Central memory CD8-positive, alpha-beta T cell (primary cell): ENCODE results near the gene AHDC1.

Experiments used
- ATAC-seq: fragments of 150-1000 bp; cut with Tn5 transposase; replicated peaks from 2 replicates; pipeline ENCODE4 v1.10.0; 2022; ENCODE audit warnings: mild to moderate bottlenecking, moderate FRiP score, moderate number of reproducible peaks; ENCODE audit not compliant: poor library complexity, severe bottlenecking; ENCODE audit errors: extremely low read depth
- DNase-seq, 2 donors: peaks; one replicate each; pipeline ENCODE4 v3.0.0; 2021; ENCODE audit warnings: low spot score in 2 of 2
- H3K27ac Mint-ChIP-seq: one replicate; pipeline ENCODE4 v1.8.0; 2022; ENCODE audit warnings: low read depth, mild to moderate bottlenecking, moderate library complexity, mixed read lengths
- H3K27me3 Mint-ChIP-seq: one replicate; pipeline ENCODE4 v1.8.0; 2022; ENCODE audit warnings: mixed read lengths
- H3K36me3 Mint-ChIP-seq: one replicate; pipeline ENCODE4 v1.8.0; 2022; ENCODE audit warnings: mild to moderate bottlenecking, moderate library complexity, mixed read lengths; ENCODE audit not compliant: insufficient read depth
- H3K4me1 Mint-ChIP-seq: one replicate; pipeline ENCODE4 v1.8.0; 2022; ENCODE audit warnings: mixed read lengths
- H3K4me3 Mint-ChIP-seq: one replicate; pipeline ENCODE4 v1.8.0; 2022; ENCODE audit warnings: mild to moderate bottlenecking, moderate library complexity, mixed read lengths
- H3K9me3 Mint-ChIP-seq: one replicate; pipeline ENCODE4 v1.8.0; 2022; ENCODE audit warnings: mixed read lengths

Gene AHDC1

GRCh38 chr1:27572679-27573426 lies 31.1 kb downstream of the AHDC1 start:
- DNase-seq = no peak
- H3K4me1 Mint-ChIP-seq = peaks cover 46% of the 10 kb centered on the region
- H3K36me3 Mint-ChIP-seq = peaks cover 4% of the 10 kb centered on the region
- H3K4me3 Mint-ChIP-seq = no peak overlapping the region
- ATAC-seq = no peak
- peak overlapping the region; percentile 25 for H3K27ac Mint-ChIP-seq
- H3K27me3 Mint-ChIP-seq = no peaks in the 10 kb centered on the region
- H3K9me3 Mint-ChIP-seq = no peaks in the 10 kb centered on the region

GRCh38 chr1:27572019-27572678 lies 31.8 kb downstream of the AHDC1 start:
- Mint-ChIP-seq H3K4me3 (no peak overlapping the region), H3K27ac (peak overlapping the region; percentile 25), H3K9me3 (no peaks in the 10 kb centered on the region), H3K4me1 (peaks cover 48% of the 10 kb centered on the region), H3K36me3 (peaks cover 4% of the 10 kb centered on the region), H3K27me3 (no peaks in the 10 kb centered on the region)
- DNase-seq (no peak), ATAC-seq (no peak)

GRCh38 chr1:27571439-27572018 lies 32.4 kb downstream of the AHDC1 start:
- ATAC-seq (no peak), DNase-seq (no peak)
- H3K36me3 Mint-ChIP-seq = peaks cover 4% of the 10 kb centered on the region
- peaks cover 42% of the 10 kb centered on the region for H3K4me1 Mint-ChIP-seq
- no peak overlapping the region for H3K4me3 Mint-ChIP-seq
- H3K27ac Mint-ChIP-seq = no peak overlapping the region
- H3K27me3 Mint-ChIP-seq = no peaks in the 10 kb centered on the region
- H3K9me3 Mint-ChIP-seq = no peaks in the 10 kb centered on the region

GRCh38 chr1:27570784-27571183 lies 33.2 kb downstream of the AHDC1 start:
- Mint-ChIP-seq H3K27ac (no peak overlapping the region), H3K27me3 (no peaks in the 10 kb centered on the region), H3K36me3 (peaks cover 4% of the 10 kb centered on the region), H3K4me3 (no peak overlapping the region), H3K9me3 (no peaks in the 10 kb centered on the region), H3K4me1 (peaks cover 49% of the 10 kb centered on the region)
- DNase-seq (no peak), ATAC-seq (no peak)

GRCh38 chr1:27570356-27570755 lies 33.6 kb downstream of the AHDC1 start:
- ATAC-seq (no peak), DNase-seq (no peak)
- Mint-ChIP-seq H3K4me1 (peaks cover 53% of the 10 kb centered on the region), H3K27ac (no peak overlapping the region), H3K27me3 (no peaks in the 10 kb centered on the region), H3K9me3 (no peaks in the 10 kb centered on the region), H3K36me3 (peaks cover 4% of the 10 kb centered on the region), H3K4me3 (no peak overlapping the region)

- Mint-ChIP-seq H3K4me1 (peaks cover 53% of the 10 kb centered on the region), H3K27me3 (no peaks in the 10 kb centered on the region), H3K36me3 (peaks cover 4% of the 10 kb centered on the region), H3K4me3 (peak overlapping the region; percentile 72), H3K9me3 (no peaks in the 10 kb centered on the region), H3K27ac (peak overlapping the region; percentile 5)
- DNase-seq (no peak), ATAC-seq (no peak)
Measured at GRCh38 chr1:27569506-27570291, 34.2 kb downstream of the AHDC1 start.

GRCh38 chr1:27569088-27569460 lies 34.9 kb downstream of the AHDC1 start:
- H3K4me3 Mint-ChIP-seq = peak overlapping the region; percentile 72
- DNase-seq = no peak
- peaks cover 4% of the 10 kb centered on the region for H3K36me3 Mint-ChIP-seq
- peaks cover 47% of the 10 kb centered on the region for H3K4me1 Mint-ChIP-seq
- ATAC-seq = no peak
- no peaks in the 10 kb centered on the region for H3K27me3 Mint-ChIP-seq
- peak overlapping the region; percentile 5 for H3K27ac Mint-ChIP-seq
- H3K9me3 Mint-ChIP-seq = no peaks in the 10 kb centered on the region

GRCh38 chr1:27568300-27569087 lies 35.5 kb downstream of the AHDC1 start:
- peak overlapping the region; percentile 24 for H3K27ac Mint-ChIP-seq
- H3K4me1 Mint-ChIP-seq = peaks cover 47% of the 10 kb centered on the region
- peak; percentile 82 for DNase-seq
- H3K27me3 Mint-ChIP-seq = no peaks in the 10 kb centered on the region
- peaks cover 4% of the 10 kb centered on the region for H3K36me3 Mint-ChIP-seq
- H3K9me3 Mint-ChIP-seq = no peaks in the 10 kb centered on the region
- peak; percentile 85 for ATAC-seq
- H3K4me3 Mint-ChIP-seq = peak overlapping the region; percentile 72

GRCh38 chr1:27567971-27568299 lies 36.0 kb downstream of the AHDC1 start:
- peaks cover 4% of the 10 kb centered on the region for H3K36me3 Mint-ChIP-seq
- no peaks in the 10 kb centered on the region for H3K27me3 Mint-ChIP-seq
- H3K4me1 Mint-ChIP-seq = peaks cover 46% of the 10 kb centered on the region
- DNase-seq (no peak), ATAC-seq (peak; percentile 10)
- peak overlapping the region; percentile 24 for H3K27ac Mint-ChIP-seq
- no peaks in the 10 kb centered on the region for H3K9me3 Mint-ChIP-seq
- H3K4me3 Mint-ChIP-seq = peak overlapping the region; percentile 72

- Mint-ChIP-seq H3K4me1 (peaks cover 38% of the 10 kb centered on the region), H3K36me3 (peaks cover 4% of the 10 kb centered on the region), H3K9me3 (no peaks in the 10 kb centered on the region), H3K4me3 (no peak overlapping the region), H3K27ac (no peak overlapping the region), H3K27me3 (no peaks in the 10 kb centered on the region)
- ATAC-seq (no peak), DNase-seq (no peak)
Measured at GRCh38 chr1:27567146-27567526, 36.8 kb downstream of the AHDC1 start.

GRCh38 chr1:27566462-27567145 lies 37.3 kb downstream of the AHDC1 start:
- H3K36me3 Mint-ChIP-seq = peaks cover 4% of the 10 kb centered on the region
- H3K27me3 Mint-ChIP-seq = no peaks in the 10 kb centered on the region
- H3K27ac Mint-ChIP-seq = no peak overlapping the region
- DNase-seq (no peak), ATAC-seq (no peak)
- no peak overlapping the region for H3K4me3 Mint-ChIP-seq
- H3K9me3 Mint-ChIP-seq = no peaks in the 10 kb centered on the region
- H3K4me1 Mint-ChIP-seq = peaks cover 40% of the 10 kb centered on the region
